ENCODE measurements around the gene ZNF423.

Gene ZNF423

DNA sequence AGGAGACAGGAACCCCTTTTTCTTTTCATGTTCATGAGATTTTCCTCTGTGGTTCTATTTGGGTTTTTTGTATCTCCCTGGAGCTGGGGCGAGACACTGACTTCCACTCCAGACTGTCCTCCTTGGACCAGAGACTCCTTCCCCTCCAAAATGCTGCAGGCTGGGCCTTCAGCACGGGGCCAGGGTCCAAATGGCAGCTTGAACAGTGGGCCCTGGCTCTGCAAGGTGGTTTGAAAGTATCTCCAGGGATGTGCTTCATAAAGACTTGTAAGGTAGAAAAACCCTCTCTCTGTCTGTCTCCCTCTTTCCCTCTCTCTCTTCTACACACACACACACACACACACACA is 236.1 kb downstream of the ZNF423 start:
- no peak for DNase-seq

DNA sequence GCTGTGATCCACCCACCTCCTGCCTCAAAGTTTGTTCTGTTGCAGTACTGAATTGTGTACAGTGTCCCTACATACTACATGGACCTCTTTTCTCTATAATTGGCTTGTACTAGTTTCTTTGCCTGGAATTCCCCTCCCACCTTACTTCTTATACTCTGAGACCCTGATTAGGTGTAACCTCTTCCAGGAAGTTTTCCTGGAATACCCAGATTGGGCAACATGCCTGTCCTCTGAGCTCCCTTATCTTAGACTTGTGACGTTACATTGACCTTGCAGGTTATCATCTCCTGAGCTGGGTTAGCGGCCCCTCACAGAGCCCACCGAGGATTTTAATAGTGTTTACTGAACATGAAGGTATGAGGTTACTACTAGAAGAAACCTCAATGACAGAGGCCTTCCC is 237.0 kb downstream of the ZNF423 start:
- no peak for DNase-seq

DNA sequence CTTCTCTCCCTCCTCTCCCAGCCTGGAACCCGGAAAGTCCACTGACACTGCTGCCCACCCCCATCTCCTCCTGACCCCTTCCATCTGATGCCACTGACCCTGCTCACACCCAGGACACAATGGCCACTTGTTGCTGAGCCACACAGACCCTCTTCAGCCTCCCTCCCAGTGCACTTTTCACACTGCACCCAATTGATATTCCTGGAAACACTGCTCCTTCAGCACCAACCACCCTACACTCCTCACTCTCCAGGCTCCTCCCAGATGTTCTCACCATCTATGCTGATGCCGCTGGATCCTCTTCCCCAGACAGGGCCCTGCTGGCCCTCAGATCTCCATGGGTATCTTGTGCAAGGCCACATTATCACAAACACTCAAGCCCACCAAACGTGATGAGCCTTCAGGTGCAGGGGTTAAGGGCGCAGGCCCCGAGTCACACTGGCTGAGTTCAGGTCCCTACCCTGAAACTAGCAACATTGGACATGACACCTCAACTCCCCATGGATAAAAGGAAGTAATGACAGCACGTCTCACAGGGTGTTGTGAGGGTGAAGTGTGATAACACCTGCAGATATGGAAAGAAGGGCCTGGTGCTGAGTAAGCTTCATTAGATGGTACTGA is 238.1 kb downstream of the ZNF423 start:
- DNase-seq, result no peak

DNA sequence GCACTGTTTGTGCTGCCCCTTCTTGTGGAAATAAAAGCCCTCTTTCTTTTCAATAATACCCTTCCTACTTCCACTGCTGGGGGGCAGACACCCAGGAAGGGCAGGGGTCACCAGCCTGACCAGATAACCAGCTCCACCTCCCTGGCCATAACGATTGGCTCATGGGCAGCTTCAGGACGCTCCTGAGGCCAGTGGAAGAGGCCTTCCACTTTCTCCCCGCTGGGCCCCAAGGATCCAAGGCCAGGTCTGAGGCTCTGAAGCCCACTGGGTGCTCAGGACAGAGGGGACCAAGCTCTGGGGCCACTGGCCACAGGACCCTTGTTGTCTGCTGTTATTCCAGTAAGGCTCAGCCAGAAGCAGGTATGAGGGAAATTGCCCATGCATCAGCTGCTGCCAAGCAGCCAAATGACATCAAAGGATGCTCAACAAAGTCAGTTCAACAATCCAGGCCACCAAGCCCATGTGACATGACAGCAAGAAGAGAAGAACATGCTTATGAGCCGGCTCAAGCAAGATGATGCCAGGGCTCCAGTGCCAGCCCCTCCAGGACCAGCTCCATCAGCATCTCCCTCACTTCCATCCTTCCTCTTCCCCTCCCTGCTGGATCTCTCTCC is 238.8 kb downstream of the ZNF423 start:
- no peak for DNase-seq

DNA sequence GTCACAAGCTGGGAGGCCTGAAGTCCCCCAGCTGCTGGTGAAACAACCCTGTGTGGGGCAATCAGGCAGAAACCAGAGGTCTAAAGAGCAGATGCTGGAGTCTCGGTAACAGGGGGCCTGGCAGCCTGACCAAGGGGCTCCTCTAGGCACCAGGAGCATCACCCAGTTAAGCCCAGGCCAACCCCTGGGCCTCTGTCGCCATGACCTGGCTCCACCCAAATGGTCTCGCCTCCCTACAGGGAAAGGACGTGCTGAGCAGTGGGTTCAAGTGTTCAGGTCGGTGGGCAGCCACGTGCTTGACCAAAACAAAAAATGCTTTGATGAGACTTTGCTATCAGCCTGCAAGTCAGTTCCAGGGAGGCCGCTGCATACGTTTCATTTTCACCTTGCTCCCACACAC is 240.3 kb downstream of the ZNF423 start:
- DNase-seq, result no peak

DNA sequence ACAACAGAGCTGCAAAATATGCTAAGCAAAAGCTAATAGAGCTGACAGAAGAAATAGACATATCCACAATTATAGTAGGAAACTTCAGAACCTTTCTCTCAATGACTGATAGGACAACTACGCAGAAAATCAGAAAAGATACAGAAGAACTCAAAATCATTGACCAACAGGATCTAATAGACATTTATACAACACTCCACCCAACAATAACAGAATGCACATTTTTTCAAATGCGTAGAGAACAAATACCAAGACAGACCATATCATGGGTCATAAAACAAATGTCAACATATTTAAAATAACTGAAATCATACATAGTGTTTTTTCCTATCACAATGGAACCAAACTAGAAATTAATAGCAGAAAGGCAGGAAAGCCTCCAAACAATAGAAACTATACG is 244.9 kb downstream of the ZNF423 start:
- no peak for DNase-seq

DNA sequence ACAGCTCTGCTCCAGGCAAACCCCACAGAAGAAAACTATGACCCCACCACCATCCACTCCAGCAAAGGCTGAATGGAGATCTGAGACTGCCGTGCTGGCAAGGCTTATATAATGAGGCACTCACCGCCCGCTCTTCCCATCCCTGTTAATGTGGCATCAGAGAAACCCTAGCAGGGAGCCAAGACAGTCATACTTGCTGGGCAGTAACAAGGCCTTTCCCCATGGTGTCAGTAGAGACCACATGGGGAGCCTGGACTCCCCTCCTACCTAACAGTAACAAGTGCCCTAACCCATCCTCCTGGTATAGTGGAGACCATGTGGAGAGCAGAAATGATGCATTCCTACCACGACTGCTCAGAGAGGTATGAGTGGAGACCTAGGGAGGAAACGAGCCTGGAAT is 247.1 kb downstream of the ZNF423 start:
- DNase-seq, result no peak

DNA sequence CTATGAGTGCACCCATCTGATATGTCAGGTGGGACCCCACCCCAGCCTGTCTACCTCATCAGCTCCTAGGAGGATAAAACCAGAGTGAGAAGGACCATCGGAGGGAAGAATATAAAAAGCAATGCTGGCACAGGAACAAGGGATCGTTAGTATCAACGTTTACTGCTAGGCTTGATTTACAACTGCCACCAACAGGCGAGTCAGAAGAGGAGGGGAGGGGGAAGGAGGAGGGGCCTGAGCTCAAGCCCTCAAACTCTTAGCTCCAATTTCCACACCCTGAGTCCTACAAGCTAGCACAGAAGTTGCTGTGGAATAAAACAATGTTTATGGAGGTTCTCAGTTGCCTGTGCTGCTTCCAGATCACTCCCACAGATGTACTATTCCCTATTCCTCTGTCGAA is 247.8 kb downstream of the ZNF423 start:
- no peak for DNase-seq

DNA sequence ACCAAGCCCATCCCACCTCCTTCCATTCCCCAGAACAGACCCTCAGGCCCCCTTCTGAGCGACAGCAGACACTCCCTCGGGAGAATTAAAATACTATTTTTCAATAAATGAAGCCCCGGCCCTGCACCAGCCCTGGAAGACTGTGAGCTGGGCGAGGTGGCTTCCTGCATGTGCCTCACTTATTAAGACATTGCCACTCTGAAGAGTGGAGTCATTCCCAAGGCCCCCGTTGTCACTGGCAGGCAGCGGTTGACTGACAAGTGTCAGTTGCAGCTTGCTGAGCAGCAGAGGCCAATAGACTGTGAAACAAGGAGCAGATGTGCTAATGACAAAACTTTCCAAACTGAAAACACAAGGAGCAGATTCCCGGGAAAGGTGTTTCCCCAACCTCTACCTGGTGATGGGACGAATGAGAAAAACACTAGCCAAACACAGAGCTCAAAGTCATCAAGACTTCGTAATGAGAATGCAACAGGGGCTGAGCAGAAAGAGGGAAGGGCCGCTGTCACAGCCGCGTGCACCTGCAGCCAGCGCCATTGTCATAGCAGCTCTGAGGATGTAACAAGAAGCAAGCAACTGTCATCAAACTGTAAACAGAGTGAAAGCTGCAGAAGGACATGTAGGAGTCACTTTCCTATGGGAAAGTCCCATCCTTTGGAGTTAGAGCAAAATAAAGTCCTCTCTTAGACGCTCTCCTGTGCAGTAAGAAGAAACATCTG is 250.2 kb downstream of the ZNF423 start:
- DNase-seq, result no peak

DNA sequence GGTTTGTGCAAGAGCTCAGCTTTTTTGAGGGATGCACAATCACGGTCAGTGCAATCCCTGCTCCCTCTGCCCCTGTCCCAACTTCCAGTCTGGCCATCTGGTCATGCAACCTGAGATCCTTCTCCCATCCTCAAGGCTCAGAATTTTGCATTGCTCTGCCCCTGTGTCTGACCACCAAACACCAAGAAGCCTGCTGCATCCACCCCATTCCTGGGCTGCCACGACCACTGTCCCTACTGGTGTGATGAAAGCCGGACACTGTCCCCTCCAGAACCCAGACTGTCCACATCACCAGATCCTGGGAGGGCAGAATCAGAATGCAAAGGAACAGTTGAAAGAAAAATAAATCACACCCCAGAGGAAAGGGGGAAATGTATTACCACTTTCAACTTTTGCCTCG is 251.3 kb downstream of the ZNF423 start:
- no peak for DNase-seq

DNA sequence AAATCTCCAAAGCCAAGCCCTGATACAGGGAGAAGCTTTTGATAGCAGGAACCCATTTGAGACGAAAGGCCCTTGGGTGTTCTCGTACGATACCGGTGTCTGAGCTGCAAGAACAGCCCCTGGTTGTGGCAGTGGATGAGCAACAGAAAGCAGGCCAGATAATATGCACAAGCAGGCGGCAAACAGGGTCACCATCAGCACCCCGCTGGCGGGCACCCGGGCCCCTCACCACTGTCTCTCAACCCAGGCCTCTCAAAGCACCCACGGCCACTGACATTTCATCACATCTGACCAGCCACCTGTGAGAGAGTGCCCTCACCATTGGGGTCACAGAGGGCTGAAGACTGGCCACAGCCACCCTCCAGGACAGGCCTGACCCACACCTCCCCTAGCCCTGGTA is 252.0 kb downstream of the ZNF423 start:
- no peak for DNase-seq

DNA sequence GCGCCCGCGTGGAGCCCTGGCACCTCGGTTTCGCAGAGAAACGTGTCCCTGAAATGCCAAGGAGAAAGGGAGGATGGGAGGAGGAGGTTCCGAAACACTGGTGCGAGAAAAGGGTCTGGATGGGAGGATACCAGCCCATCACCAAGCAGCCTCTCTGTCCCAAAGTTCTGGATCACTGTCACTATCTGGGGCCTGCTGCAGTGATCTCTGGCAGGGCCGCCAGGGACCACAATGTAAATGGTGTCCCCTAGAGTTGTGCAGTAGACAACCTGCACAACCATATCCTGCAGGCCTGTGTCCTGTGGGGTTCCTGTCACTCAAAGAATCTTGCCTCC is 253.0 kb downstream of the ZNF423 start:
- DNase-seq, result no peak

DNA sequence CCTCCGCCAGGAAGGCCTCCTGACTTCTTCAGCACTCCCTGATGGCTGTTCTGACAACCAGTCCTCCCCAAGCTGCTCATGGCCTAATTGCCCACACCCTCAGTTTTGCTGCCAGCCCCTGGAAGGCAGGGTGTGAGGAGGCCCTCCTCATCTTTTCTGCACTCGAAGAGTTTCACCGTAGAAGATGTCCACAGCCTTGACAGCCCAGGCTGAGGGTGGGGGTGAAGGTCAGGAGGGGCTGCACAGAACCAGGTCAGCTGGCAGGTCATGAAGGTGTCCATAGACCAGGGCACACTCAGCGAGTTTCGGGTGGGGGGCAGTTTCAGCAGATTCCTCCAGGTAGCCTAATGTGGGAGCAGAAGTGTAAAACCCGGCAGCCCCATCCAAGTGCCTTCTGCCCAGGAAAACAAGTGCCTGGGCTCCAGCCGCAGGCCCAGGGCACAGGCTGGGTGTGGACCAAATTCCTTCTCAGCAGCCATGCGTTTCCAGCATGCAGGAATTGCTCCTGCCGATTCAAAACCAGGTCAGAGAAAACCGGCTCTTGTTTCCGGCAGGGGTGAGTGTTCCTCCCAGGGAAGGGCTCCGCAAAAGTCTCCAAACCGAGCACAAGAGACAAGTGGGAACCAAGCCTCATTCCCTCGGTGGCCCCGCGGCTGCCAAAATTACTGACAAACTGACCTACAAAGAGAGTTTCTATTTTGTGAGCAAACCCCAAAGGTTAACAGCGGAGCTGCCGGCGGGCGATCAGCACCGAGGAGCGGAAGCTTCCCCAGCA is 253.5 kb downstream of the ZNF423 start:
- DNase-seq, result no peak

DNA sequence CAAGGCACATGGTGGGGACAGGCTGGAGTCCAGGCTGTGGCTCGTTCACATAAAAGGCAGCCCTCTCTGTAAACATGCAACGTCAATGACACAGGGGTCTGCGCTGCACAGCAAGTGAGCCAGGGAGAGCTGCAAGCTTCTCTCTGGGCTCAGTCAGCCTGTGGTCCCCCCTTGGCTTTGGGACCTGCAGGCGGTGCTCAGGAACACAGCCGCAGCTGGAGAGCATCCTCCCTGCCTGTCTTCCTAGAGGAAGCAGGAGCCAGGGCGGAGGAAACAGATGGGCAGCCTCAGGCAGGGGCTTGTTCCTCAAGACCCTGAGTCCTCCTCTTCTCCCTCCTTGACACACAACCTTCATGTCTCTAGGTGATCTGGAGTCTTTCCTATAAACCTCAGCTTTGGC is 254.3 kb downstream of the ZNF423 start:
- DNase-seq, result no peak

DNA sequence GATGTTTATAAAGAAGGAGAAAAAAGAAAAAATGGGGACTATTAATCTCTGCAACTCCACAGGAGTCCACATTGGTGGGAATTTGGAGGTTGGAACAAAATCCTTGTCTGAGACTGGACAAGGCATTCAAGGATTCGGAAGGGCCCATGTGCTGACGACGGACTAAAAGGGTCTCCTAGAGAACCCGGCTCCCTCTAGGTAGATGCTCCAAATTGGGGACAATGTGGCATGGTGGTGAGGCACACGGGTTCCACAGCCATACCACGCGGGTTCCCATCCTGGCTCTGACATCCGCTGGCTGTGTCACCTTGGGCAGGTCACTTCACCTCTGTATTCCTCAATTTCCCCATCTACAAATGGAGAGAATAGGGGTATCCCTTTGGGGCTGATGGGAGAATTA is 254.9 kb downstream of the ZNF423 start:
- DNase-seq, result no peak

DNA sequence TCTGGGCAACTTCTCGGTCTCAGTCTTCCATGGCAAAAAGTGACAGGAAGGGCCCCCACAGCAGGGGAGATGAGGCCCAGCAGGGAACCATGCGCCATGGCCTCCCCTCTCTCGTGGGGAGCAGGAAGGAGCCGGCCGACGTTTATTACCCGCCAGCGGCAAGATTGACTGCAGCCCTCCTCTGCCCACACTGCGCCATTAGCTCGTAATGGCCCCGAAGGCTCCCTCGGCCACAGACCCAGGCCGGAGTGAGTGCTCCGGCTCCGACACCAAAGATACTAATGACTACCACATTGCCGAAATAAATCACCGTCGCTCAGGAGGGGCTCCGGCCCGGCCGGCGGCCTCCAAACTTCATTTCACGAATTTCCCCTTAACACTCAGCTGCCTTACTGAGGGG is 255.4 kb downstream of the ZNF423 start:
- no peak for DNase-seq

DNA sequence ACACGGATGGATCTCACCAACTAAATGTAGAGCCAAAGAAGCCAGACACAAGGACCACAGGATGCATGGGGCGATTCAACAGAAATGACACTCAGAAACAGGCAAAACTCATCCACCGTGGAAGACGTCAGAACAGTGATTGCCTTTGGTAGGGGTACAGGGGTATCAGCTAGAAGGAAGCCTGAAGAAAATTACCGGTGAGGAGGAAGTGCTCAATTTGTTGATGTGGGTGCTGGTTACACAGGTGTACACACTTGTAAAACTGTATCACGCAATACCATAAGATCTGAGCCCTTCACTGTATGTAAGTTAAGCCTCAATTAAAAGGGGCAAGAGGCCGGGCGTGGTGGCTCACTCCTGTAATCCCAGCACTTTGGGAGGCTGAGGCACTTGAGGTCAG is 256.2 kb downstream of the ZNF423 start:
- DNase-seq, result no peak

DNA sequence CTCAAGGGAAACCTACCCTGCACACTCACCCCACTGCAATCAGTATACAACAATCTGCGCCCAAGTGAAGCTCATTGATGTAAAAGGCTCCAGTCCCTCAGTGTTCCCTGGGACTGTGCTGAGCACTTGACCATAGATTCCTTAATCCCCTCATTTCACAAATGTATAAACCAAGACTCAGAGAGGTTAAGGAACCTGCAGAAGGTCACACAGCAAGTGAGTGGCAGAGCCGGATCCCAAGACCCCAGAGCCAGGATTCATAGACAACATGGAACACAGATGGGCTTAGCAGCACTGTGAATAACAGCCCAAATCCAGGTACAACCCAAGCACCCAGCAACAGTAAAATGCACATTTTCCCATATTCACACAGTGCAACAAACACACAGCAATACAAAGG is 256.6 kb downstream of the ZNF423 start:
- no peak for DNase-seq

DNA sequence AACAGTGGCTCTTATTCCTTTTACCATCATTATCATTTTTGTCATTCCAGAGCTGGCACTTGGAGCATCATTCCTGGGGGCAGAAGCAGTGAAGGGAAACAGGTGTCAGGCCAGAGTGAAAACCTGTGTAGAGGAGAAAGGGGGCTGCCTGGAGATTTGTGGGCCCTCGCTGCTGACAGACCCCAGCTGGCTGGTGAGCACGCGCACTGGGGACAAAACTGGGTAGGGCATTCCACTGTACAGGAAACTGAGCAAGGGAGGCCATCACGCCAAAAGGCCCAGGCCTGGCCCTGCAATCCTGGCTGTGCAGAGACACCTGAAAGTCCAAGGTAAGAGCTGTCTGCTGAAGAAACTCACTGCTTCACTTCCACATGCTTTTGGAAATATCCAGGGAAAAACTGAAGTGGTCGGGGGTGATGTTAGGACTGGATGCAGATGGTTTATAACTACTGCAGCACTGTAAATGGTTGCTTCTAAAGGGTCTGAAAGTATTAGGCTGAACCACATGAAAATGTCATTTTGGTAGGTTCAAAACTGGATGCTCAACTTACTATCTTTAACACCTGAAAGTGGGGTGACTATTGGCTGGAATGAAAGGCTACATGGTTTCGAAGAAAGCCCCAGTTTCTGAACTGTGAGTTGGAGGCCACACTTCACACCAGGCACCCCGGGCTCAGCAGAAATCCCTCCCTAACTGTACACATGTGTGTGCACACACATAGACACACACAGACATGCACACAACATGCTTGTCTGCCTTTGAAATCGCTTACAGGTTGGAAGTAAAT is 257.3 kb downstream of the ZNF423 start:
- DNase-seq, result no peak

DNA sequence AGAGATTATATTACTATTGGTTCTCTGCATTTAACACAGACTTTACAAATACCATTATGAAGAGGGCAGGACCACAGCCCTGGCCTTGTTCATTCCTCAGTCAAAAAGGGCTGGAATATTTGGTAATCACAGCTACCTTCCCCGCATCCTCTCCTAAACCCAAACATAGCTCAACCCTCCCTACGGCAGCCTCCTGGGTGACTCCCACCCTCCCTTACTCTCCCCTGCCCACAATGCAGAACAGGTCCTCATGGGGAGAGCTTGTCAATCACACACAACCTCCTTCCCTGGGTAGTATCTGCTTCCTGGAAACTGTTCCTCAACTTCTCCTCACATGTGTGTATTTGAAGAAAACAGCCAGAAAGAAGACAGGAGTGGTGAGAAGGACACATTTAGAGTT is 258.1 kb downstream of the ZNF423 start:
- no peak for DNase-seq

DNA sequence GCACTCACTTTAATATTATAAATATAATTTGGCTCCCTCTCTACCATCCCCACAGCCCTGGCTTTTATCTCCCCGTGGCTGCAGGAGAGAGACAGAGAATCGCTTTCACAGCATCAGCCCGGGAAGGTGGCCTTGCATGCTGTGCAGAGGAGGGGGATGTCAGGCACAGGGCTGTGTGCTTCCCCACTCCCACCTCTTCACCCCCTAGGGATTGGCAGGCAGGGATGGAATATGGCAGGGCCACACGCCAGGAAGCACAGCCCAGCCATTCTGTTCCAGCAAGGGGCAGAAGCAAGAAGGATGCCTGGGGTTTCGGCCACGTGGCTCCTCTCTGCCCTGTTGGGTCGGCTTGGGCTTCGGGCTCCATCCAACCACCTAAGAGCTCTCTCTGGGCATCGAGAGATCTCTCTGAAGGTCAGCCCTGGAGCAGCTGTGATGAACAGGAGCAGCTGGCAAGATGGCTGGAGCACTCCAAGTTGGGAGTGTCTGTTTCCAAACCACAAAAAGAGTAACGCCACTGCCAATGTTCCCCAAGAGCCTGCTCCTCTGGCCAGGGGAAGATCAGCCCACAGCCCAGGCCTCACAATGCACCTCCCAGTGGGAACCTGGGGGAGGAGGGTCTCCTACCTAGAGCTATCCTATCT is 259.1 kb downstream of the ZNF423 start:
- no peak for DNase-seq

DNA sequence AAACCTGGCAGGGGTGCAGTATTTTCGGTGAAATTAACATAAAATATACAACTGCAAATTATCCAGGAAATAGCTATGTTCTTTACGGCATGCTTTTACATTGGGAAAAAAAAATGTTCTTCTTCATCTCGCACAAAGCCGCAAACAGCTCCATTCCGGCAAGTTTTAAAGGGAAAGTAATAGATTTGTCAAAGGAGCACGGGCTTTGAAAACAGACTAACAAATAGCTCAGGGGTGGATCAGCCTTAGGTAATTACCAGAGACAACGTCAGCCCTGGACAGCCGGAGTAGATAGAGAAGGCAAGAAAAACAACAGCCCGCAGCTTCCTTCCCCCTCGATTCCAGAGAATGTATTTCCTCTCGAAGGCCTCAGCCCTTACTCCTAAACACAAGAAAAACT is 259.8 kb downstream of the ZNF423 start:
- no peak for DNase-seq

All from SHP77 treated with DMSO at 0.1 percent for 48 hours (cell line).